ENCODE measurements around the gene KCNIP4. TPM values are rescaled to one million over a fixed set of nuclear protein-coding genes. Genes with fewer than 3 reads are reported as not detected.

Gene KCNIP4
- total RNA-seq, 1 donor from 2014 or later = not detected

- TF ChIP-seq CTCF (IDR thresholded peaks at IDR 0.05) = no peak
- H3K9me3 Mint-ChIP-seq (ENCODE audit: low read depth) = no peaks in the 10 kb centered on the region
- no peak overlapping the region for H3K27ac Mint-ChIP-seq (ENCODE audit: unreplicated experiment)
- peaks cover 2% of the 10 kb centered on the region for H3K27me3 Mint-ChIP-seq (ENCODE audit: low read depth)
- H3K36me3 Mint-ChIP-seq (ENCODE audit: low read depth) = no peaks in the 10 kb centered on the region
- no peak for DNase-seq (ENCODE audit: low spot score)
- H3K4me1 Mint-ChIP-seq (ENCODE audit: low read depth) = no peaks in the 10 kb centered on the region
- H3K4me3 Mint-ChIP-seq (ENCODE audit: unreplicated experiment) = no peak overlapping the region
These were observed 478.0 kb downstream of the KCNIP4 start for GRCh38 chr4:21470535-21470934.

DNA sequence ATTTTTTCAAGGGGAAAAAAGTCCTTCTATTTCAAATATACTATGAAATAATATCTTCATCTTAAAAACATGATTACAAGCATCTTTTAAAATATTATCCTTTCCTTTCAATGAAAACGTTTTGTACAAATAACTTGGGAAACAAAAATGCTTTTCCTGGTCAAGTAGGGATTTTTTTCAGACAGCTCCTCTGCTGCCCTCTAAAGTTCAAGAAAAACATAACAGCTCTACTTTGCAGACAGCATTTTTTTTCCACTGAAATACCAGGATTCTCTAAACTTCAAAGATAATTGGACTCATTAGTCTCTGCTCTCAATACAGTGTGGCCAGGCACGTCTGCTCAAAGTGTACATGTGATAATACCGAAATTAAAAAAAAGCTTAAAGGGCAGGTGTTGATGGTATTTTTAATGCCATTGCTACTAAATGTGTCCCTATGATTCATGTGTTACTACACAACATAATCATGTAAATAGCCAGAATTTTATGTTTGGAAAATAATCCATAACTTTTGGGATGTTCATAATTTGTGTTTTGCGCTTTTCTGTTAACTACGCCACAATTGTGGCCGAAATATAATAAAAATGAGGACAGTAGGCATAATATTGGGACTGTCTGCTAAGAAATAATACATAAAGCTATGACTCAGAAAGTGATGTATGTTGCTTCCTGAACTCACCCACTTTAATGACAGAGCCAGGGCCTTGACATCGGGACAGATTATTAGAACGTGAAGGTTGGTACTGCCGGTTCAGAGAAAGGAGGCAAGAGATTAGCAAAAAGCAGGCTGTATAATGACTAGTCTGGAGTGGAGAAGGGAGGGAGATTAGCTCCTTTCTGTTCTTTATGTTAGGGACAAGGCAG, 478.9 kb downstream of the KCNIP4 start:
- no peaks in the 10 kb centered on the region for H3K9me3 Mint-ChIP-seq (ENCODE audit: low read depth)
- H3K4me3 Mint-ChIP-seq (ENCODE audit: unreplicated experiment) = no peak overlapping the region
- no peak for DNase-seq (ENCODE audit: low spot score)
- H3K27me3 Mint-ChIP-seq (ENCODE audit: low read depth) = peaks cover 2% of the 10 kb centered on the region
- no peak overlapping the region for H3K27ac Mint-ChIP-seq (ENCODE audit: unreplicated experiment)
- no peaks in the 10 kb centered on the region for H3K4me1 Mint-ChIP-seq (ENCODE audit: low read depth)
- H3K36me3 Mint-ChIP-seq (ENCODE audit: low read depth) = no peaks in the 10 kb centered on the region
- TF ChIP-seq CTCF (IDR thresholded peaks at IDR 0.05) = peak; percentile 83

- Mint-ChIP-seq H3K4me3 (ENCODE audit: unreplicated experiment) (no peak overlapping the region), H3K4me1 (ENCODE audit: low read depth) (no peaks in the 10 kb centered on the region), H3K27me3 (ENCODE audit: low read depth) (peaks cover 2% of the 10 kb centered on the region), H3K36me3 (ENCODE audit: low read depth) (no peaks in the 10 kb centered on the region), H3K9me3 (ENCODE audit: low read depth) (peaks cover 9% of the 10 kb centered on the region), H3K27ac (ENCODE audit: unreplicated experiment) (no peak overlapping the region)
- TF ChIP-seq CTCF (IDR thresholded peaks at IDR 0.05) = no peak
- DNase-seq (ENCODE audit: low spot score) = no peak
These were observed 481.0 kb downstream of the KCNIP4 start for GRCh38 chr4:21467551-21467950.

DNA sequence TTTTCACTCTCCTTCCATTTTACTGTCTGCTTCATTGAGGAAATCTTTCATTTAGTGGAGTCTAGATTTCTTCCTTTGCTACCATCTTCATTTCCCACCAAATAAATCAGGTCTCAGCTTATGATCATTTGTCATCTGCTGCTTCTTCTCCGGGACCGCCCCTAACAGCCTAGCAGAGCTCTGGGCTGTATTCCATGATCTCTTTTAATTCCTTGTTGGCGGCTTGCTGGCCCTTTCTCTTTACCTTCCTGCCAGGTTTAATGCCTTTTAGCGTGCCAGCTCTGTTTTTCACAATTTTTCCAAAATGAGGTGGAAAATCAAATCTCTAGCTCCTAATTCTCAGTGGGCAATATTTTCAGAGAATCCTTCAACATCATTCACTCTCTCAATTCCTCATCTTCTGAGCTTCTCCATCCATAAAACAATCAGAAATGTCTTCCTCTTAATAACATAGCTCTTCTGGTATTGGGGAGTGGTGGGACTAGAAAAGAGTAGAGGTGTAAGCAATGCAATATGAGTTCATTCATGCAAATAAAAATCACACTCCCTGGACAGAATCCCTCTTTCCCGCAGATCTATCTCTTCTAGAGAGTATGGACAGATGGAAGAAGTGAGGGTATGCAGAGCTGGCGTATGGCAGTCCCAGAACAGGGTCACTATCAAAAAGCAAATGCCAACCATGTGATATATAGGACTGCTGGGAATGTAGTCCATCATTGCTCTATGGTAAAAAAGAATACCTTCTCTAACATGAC, 491.3 kb downstream of the KCNIP4 start:
- H3K27ac Mint-ChIP-seq (ENCODE audit: unreplicated experiment) = no peak overlapping the region
- no peaks in the 10 kb centered on the region for H3K36me3 Mint-ChIP-seq (ENCODE audit: low read depth)
- H3K27me3 Mint-ChIP-seq (ENCODE audit: low read depth) = no peaks in the 10 kb centered on the region
- no peak for DNase-seq (ENCODE audit: low spot score)
- H3K4me3 Mint-ChIP-seq (ENCODE audit: unreplicated experiment) = no peak overlapping the region
- no peaks in the 10 kb centered on the region for H3K4me1 Mint-ChIP-seq (ENCODE audit: low read depth)
- TF ChIP-seq CTCF (IDR thresholded peaks at IDR 0.05) = no peak
- H3K9me3 Mint-ChIP-seq (ENCODE audit: low read depth) = peaks cover 8% of the 10 kb centered on the region

DNA sequence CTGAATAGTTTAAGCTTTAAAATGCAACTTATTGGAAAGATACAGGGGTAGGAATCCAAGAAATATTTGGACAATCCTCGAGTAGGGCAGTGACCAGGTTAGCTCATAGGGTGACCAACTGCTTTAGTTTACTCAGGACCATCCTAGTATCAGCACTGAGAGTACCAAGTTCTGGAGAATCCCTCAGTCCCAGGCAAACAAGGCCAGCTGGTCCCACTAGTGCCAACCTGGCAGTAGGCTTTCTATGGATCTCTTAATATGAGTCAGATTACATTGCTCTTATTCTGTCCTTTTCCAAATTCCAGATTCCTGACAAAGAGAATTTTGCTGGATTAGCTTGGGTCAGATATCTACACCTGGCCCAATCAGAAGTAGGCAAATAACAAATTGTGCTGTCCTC, 493.7 kb downstream of the KCNIP4 start:
- TF ChIP-seq CTCF (IDR thresholded peaks at IDR 0.05) = no peak
- Mint-ChIP-seq H3K27me3 (ENCODE audit: low read depth) (no peaks in the 10 kb centered on the region), H3K4me3 (ENCODE audit: unreplicated experiment) (no peak overlapping the region), H3K4me1 (ENCODE audit: low read depth) (no peaks in the 10 kb centered on the region), H3K9me3 (ENCODE audit: low read depth) (peaks cover 5% of the 10 kb centered on the region), H3K36me3 (ENCODE audit: low read depth) (no peaks in the 10 kb centered on the region), H3K27ac (ENCODE audit: unreplicated experiment) (no peak overlapping the region)
- DNase-seq (ENCODE audit: low spot score) = no peak
